ENCODE results near the gene ACVR2B. TPM values are rescaled to one million over a fixed set of nuclear protein-coding genes. Genes with fewer than 3 reads are reported as not detected.

The ACVR2B gene
- total and polyA plus RNA-seq, 5 donors: 1.7 to 6.2 (median 5.2) TPM

GRCh38 chr3:38476157-38476756 lies 22.6 kb downstream of the ACVR2B start:
- no peak overlapping the region for H3K27ac ChIP-seq (ENCODE audit: low read length)
- 67% methylated on average over 5 of the region's 5 CpGs for WGBS
- no peaks in the 10 kb centered on the region for H3K27me3 ChIP-seq (ENCODE audit: control insufficient read depth, insufficient read depth)
- intact Hi-C loops (cut with DNase I): loop anchor here in 3 of 4 donors (5.0 to 10.0 kb wide), 3 partner anchors 129 to 361 kb away; partner anchors contain the start of gene XYLB (in 2 of the 3)
- H3K4me1 ChIP-seq (ENCODE audit: control insufficient read depth, insufficient read depth, low read length): peaks cover 7% of the 10 kb centered on the region
- DNase-seq: no peak
- no peak overlapping the region for H3K4me3 ChIP-seq (ENCODE audit: low read length)
- no peak for ATAC-seq
- H3K9me3 ChIP-seq (ENCODE audit: control insufficient read depth, low read length): no peaks in the 10 kb centered on the region

- Histone ChIP-seq H3K4me3 (ENCODE audit: low read length) (no peak overlapping the region), H3K9me3 (ENCODE audit: control insufficient read depth, low read length) (no peaks in the 10 kb centered on the region), H3K27me3 (ENCODE audit: control insufficient read depth, insufficient read depth) (no peaks in the 10 kb centered on the region), H3K4me1 (ENCODE audit: control insufficient read depth, insufficient read depth, low read length) (peaks cover 7% of the 10 kb centered on the region), H3K27ac (ENCODE audit: low read length) (no peak overlapping the region)
- intact Hi-C loops (cut with DNase I): loop anchor here in 3 of 4 donors (5.0 to 10.0 kb wide), 3 partner anchors 130 to 362 kb away; partner anchors contain the start of gene XYLB (in 2 of the 3)
- no peak for DNase-seq
- no peak for ATAC-seq
- 91% methylated on average over 21 of the region's 21 CpGs for WGBS
Measured at GRCh38 chr3:38477057-38477820, 23.5 kb downstream of the ACVR2B start.

GRCh38 chr3:38477839-38478450 lies 24.3 kb downstream of the ACVR2B start:
- WGBS: 86% methylated on average over 15 of the region's 15 CpGs
- no peaks in the 10 kb centered on the region for H3K27me3 ChIP-seq (ENCODE audit: control insufficient read depth, insufficient read depth)
- DNase-seq (no peak), ATAC-seq (no peak)
- no peak overlapping the region for H3K27ac ChIP-seq (ENCODE audit: low read length)
- H3K4me1 ChIP-seq (ENCODE audit: control insufficient read depth, insufficient read depth, low read length): peaks cover 5% of the 10 kb centered on the region
- no peak overlapping the region for H3K4me3 ChIP-seq (ENCODE audit: low read length)
- intact Hi-C loops (cut with DNase I): loop anchor here (2.0 to 10.0 kb wide), 4 partner anchors 131 to 363 kb away; partner anchors contain the start of gene XYLB (in 3 of the 4)
- H3K9me3 ChIP-seq (ENCODE audit: control insufficient read depth, low read length): no peaks in the 10 kb centered on the region

- intact Hi-C loops (cut with DNase I): loop anchor here (2.0 to 10.0 kb wide), 4 partner anchors 132 to 364 kb away; partner anchors contain the start of gene XYLB (in 3 of the 4)
- Histone ChIP-seq H3K9me3 (ENCODE audit: control insufficient read depth, low read length) (no peaks in the 10 kb centered on the region), H3K27me3 (ENCODE audit: control insufficient read depth, insufficient read depth) (no peaks in the 10 kb centered on the region), H3K27ac (ENCODE audit: low read length) (no peak overlapping the region), H3K4me1 (ENCODE audit: control insufficient read depth, insufficient read depth, low read length) (no peaks in the 10 kb centered on the region), H3K4me3 (ENCODE audit: low read length) (no peak overlapping the region)
- ATAC-seq (no peak), DNase-seq (no peak)
- WGBS: 90% methylated on average over 9 of the region's 9 CpGs
Measured at GRCh38 chr3:38478901-38479300, 25.2 kb downstream of the ACVR2B start.

- Histone ChIP-seq H3K4me3 (ENCODE audit: low read length) (no peak overlapping the region), H3K4me1 (ENCODE audit: control insufficient read depth, insufficient read depth, low read length) (no peaks in the 10 kb centered on the region), H3K27me3 (ENCODE audit: control insufficient read depth, insufficient read depth) (no peaks in the 10 kb centered on the region), H3K27ac (ENCODE audit: low read length) (no peak overlapping the region), H3K9me3 (ENCODE audit: control insufficient read depth, low read length) (no peaks in the 10 kb centered on the region)
- intact Hi-C loops (cut with DNase I): loop anchor here (2.0 to 10.0 kb wide), 5 partner anchors 132 to 365 kb away; partner anchors contain the start of gene XYLB (in 4 of the 4)
- 69% methylated on average over 10 of the region's 10 CpGs for WGBS
- ATAC-seq (peak; percentile 77 to 81), DNase-seq (peak; percentile 59 to 82 (median 79))
Measured at GRCh38 chr3:38479431-38480092, 25.9 kb downstream of the ACVR2B start.

- Histone ChIP-seq H3K27me3 (ENCODE audit: control insufficient read depth, insufficient read depth) (no peaks in the 10 kb centered on the region), H3K27ac (ENCODE audit: low read length) (no peak overlapping the region), H3K9me3 (ENCODE audit: control insufficient read depth, low read length) (no peaks in the 10 kb centered on the region), H3K4me1 (ENCODE audit: control insufficient read depth, insufficient read depth, low read length) (no peaks in the 10 kb centered on the region), H3K4me3 (ENCODE audit: low read length) (no peak overlapping the region)
- ATAC-seq: no peak
- 75% methylated on average over 3 of the region's 3 CpGs for WGBS
- intact Hi-C loops (cut with DNase I): loop anchor here in 3 of 4 donors (2.0 to 10.0 kb wide), 3 partner anchors 133 to 365 kb away; partner anchors contain the start of gene XYLB (in 1 of the 3)
- DNase-seq: no peak
Measured at GRCh38 chr3:38480093-38480445, 26.4 kb downstream of the ACVR2B start.

- WGBS: 90% methylated on average over 2 of the region's 2 CpGs
- H3K4me1 ChIP-seq (ENCODE audit: control insufficient read depth, insufficient read depth, low read length): no peaks in the 10 kb centered on the region
- ATAC-seq (no peak), DNase-seq (no peak)
- intact Hi-C loops (cut with DNase I): loop anchor here in 3 of 4 donors (2.0 to 10.0 kb wide), 3 partner anchors 134 to 366 kb away; partner anchors contain the start of gene XYLB (in 1 of the 3)
- H3K4me3 ChIP-seq (ENCODE audit: low read length): no peak overlapping the region
- H3K27ac ChIP-seq (ENCODE audit: low read length): no peak overlapping the region
- H3K9me3 ChIP-seq (ENCODE audit: control insufficient read depth, low read length): no peaks in the 10 kb centered on the region
- no peaks in the 10 kb centered on the region for H3K27me3 ChIP-seq (ENCODE audit: control insufficient read depth, insufficient read depth)
Measured at GRCh38 chr3:38480930-38481329, 27.2 kb downstream of the ACVR2B start.

GRCh38 chr3:38482951-38483350 lies 29.3 kb downstream of the ACVR2B start:
- intact Hi-C loops (cut with DNase I): loop anchor here in 2 of 4 donors (5.0 to 10.0 kb wide), 2 partner anchors 366 to 368 kb away; no protein-coding TSS in a partner anchor

GRCh38 chr3:38487323-38487722 lies 33.6 kb downstream of the ACVR2B start:
- WGBS: 52% methylated on average over 3 of the region's 3 CpGs

More at GRCh38 chr3:38482951-38483350, 29.3 kb downstream of the ACVR2B start:
- Histone ChIP-seq H3K9me3 (ENCODE audit: control insufficient read depth, low read length) (no peaks in the 10 kb centered on the region), H3K27ac (ENCODE audit: low read length) (no peak overlapping the region), H3K4me1 (ENCODE audit: control insufficient read depth, insufficient read depth, low read length) (no peaks in the 10 kb centered on the region), H3K4me3 (ENCODE audit: low read length) (no peak overlapping the region), H3K27me3 (ENCODE audit: control insufficient read depth, insufficient read depth) (no peaks in the 10 kb centered on the region)
- no peak for DNase-seq
- no peak for ATAC-seq
- WGBS: 82% methylated on average over 10 of the region's 10 CpGs

GRCh38 chr3:38488949-38489348 lies 35.3 kb downstream of the ACVR2B start:
- ATAC-seq: no peak
- WGBS: 98% methylated on average over 2 of the region's 2 CpGs
- H3K4me1 ChIP-seq (ENCODE audit: control insufficient read depth, insufficient read depth, low read length): no peaks in the 10 kb centered on the region

More at GRCh38 chr3:38487323-38487722, 33.6 kb downstream of the ACVR2B start:
- H3K27me3 ChIP-seq (ENCODE audit: control insufficient read depth, insufficient read depth): no peaks in the 10 kb centered on the region
- no peak for ATAC-seq
- no peak for DNase-seq
- H3K4me1 ChIP-seq (ENCODE audit: control insufficient read depth, insufficient read depth, low read length): no peaks in the 10 kb centered on the region
- H3K9me3 ChIP-seq (ENCODE audit: control insufficient read depth, low read length): no peaks in the 10 kb centered on the region
- H3K27ac ChIP-seq (ENCODE audit: low read length): no peak overlapping the region
- intact Hi-C loops (cut with DNase I): loop anchor here in 1 of 4 donors (10.0 kb wide), 1 partner anchor 373 kb away; no protein-coding TSS in a partner anchor
- no peak overlapping the region for H3K4me3 ChIP-seq (ENCODE audit: low read length)

More at GRCh38 chr3:38488949-38489348, 35.3 kb downstream of the ACVR2B start:
- Histone ChIP-seq H3K4me3 (ENCODE audit: low read length) (no peak overlapping the region), H3K9me3 (ENCODE audit: control insufficient read depth, low read length) (no peaks in the 10 kb centered on the region), H3K27me3 (ENCODE audit: control insufficient read depth, insufficient read depth) (no peaks in the 10 kb centered on the region), H3K27ac (ENCODE audit: low read length) (no peak overlapping the region)
- no peak for DNase-seq
- intact Hi-C loops (cut with DNase I): loop anchor here in 1 of 4 donors (10.0 kb wide), 1 partner anchor 374 kb away; no protein-coding TSS in a partner anchor

Measured in right cardiac atrium (tissue), 5 donors.